T-helper 2 cell treated with Interferon-gamma antibody and Interleukin-4, amounts not matched to agents 5 μg/mL and 100 μg/mL, for 36 hours (primary cell): ENCODE measurements around the gene PIP5K1B.

Source experiments
- DNase-seq: peaks from one replicate; pipeline ENCODE4 v3.0.0; 2021; ENCODE audit warnings: low spot score
- H3K27ac Mint-ChIP-seq: one replicate; pipeline ENCODE4 v1.8.0; 2021; ENCODE audit warnings: mild to moderate bottlenecking, mixed read lengths
- H3K27me3 Mint-ChIP-seq: one replicate; pipeline ENCODE4 v1.8.0; 2021; ENCODE audit warnings: low read depth, mixed read lengths
- H3K36me3 Mint-ChIP-seq: one replicate; pipeline ENCODE4 v1.8.0; 2021; ENCODE audit warnings: low read depth, mixed read lengths
- H3K4me1 Mint-ChIP-seq: one replicate; pipeline ENCODE4 v1.8.0; 2021; ENCODE audit warnings: low read depth, mixed read lengths
- H3K4me3 Mint-ChIP-seq: one replicate; pipeline ENCODE4 v1.8.0; 2022; ENCODE audit warnings: mild to moderate bottlenecking, moderate library complexity, mixed read lengths
- H3K9me3 Mint-ChIP-seq: one replicate; pipeline ENCODE4 v1.8.0; 2021; ENCODE audit warnings: mixed read lengths

The PIP5K1B gene

DNA sequence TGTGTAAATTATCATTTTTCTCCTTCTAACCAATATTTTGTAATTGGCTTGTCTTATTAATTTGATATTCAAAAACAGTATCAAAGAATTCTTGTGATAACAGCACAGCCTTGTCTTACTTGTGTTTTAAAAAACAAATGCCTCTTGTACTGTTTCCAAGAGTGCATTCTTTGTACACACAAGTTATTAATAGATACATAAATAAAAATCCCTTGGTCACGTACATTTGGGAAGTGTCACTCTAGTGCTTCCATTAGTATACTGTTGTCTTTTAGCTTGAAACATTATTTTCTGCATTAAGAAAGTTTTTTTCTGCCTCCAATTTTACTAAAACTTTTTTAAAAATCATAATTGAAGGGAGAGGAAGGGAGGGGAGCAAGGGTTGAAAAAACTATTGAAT is 133.2 kb downstream of the PIP5K1B start:
- Mint-ChIP-seq H3K27me3 (no peaks in the 10 kb centered on the region), H3K4me3 (no peak overlapping the region), H3K36me3 (no peaks in the 10 kb centered on the region), H3K9me3 (no peaks in the 10 kb centered on the region), H3K27ac (no peak overlapping the region), H3K4me1 (no peaks in the 10 kb centered on the region)
- DNase-seq = no peak

DNA sequence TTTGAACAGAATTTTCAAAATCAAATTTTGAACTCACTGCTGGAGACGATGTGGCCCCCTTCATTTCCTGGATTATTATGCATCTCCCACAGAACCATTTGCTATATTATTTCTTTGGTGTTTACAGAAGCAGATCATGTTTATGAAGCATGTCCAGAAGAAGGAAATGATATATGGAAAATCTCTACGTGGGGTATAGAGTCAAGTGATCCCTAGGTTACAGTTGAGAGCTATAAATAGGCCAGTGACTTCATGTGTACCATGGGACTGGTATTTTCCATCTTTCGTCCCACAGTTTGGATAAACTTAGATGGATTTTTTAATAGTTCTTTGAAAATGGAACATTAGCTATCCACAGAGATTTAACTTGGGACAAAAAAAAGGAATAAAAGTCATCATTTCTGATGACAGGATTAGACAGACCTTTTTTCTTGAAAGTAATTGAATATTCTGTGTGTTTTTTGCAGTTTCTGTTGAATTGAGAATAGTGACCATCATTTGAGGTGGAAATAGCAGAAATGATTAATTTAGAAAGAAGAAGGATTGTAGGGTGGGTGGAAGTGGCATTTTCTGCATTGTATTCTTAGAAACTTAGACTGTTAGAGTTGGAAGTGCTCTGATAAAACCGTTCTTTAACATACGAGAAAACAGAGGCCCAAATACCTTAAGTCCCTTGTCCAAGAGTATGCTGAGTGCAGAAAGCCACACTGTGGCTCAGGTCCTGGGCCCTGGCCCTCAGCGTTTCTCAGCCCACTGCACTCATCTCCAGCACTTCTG is 136.4 kb downstream of the PIP5K1B start:
- H3K4me3 Mint-ChIP-seq = no peak overlapping the region
- H3K27me3 Mint-ChIP-seq = no peaks in the 10 kb centered on the region
- DNase-seq = no peak
- peaks cover 5% of the 10 kb centered on the region for H3K9me3 Mint-ChIP-seq
- no peak overlapping the region for H3K27ac Mint-ChIP-seq
- no peaks in the 10 kb centered on the region for H3K36me3 Mint-ChIP-seq
- H3K4me1 Mint-ChIP-seq = peaks cover 2% of the 10 kb centered on the region

GRCh38 chr9:68842568-68842967 is 137.5 kb downstream of the PIP5K1B start:
- Mint-ChIP-seq H3K27me3 (no peaks in the 10 kb centered on the region), H3K4me3 (no peak overlapping the region), H3K4me1 (peaks cover 2% of the 10 kb centered on the region), H3K9me3 (peaks cover 5% of the 10 kb centered on the region), H3K36me3 (no peaks in the 10 kb centered on the region), H3K27ac (no peak overlapping the region)
- no peak for DNase-seq

GRCh38 chr9:68843239-68843638 is 138.2 kb downstream of the PIP5K1B start:
- no peak for DNase-seq
- Mint-ChIP-seq H3K4me1 (peaks cover 2% of the 10 kb centered on the region), H3K4me3 (no peak overlapping the region), H3K9me3 (peaks cover 5% of the 10 kb centered on the region), H3K36me3 (no peaks in the 10 kb centered on the region), H3K27ac (no peak overlapping the region), H3K27me3 (no peaks in the 10 kb centered on the region)

- Mint-ChIP-seq H3K9me3 (peaks cover 5% of the 10 kb centered on the region), H3K27me3 (no peaks in the 10 kb centered on the region), H3K4me3 (no peak overlapping the region), H3K36me3 (no peaks in the 10 kb centered on the region), H3K27ac (no peak overlapping the region), H3K4me1 (peaks cover 2% of the 10 kb centered on the region)
- DNase-seq = no peak
Observed at GRCh38 chr9:68844157-68844556, 139.1 kb downstream of the PIP5K1B start.

GRCh38 chr9:68844631-68845612 is 139.9 kb downstream of the PIP5K1B start:
- no peak overlapping the region for H3K27ac Mint-ChIP-seq
- peaks cover 2% of the 10 kb centered on the region for H3K4me1 Mint-ChIP-seq
- no peaks in the 10 kb centered on the region for H3K27me3 Mint-ChIP-seq
- H3K36me3 Mint-ChIP-seq = no peaks in the 10 kb centered on the region
- peaks cover 5% of the 10 kb centered on the region for H3K9me3 Mint-ChIP-seq
- no peak for DNase-seq
- no peak overlapping the region for H3K4me3 Mint-ChIP-seq

DNA sequence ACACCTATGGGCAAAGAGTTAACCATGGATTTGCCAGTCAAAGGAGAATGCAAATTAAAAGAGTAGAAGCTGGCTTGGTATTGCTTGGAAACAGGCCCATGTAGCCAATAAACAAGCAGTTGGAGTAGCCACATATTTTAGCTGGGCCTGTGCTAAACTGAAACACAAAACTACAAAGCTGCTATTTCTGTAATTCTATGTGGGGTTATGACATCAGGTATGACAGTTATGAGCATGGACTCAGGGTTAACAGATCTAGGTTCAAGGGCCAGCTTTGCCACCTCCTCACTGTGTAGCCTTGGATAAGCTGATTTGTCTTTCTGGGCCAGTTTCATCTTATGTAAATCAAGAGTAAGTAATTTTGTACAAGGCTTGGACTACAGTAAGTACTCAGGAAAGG is 142.7 kb downstream of the PIP5K1B start:
- Mint-ChIP-seq H3K27ac (no peak overlapping the region), H3K9me3 (peaks cover 5% of the 10 kb centered on the region), H3K36me3 (no peaks in the 10 kb centered on the region), H3K4me1 (peaks cover 2% of the 10 kb centered on the region), H3K27me3 (no peaks in the 10 kb centered on the region), H3K4me3 (no peak overlapping the region)
- DNase-seq = no peak

- Mint-ChIP-seq H3K36me3 (no peaks in the 10 kb centered on the region), H3K9me3 (no peaks in the 10 kb centered on the region), H3K4me1 (no peaks in the 10 kb centered on the region), H3K27ac (no peak overlapping the region), H3K27me3 (no peaks in the 10 kb centered on the region), H3K4me3 (no peak overlapping the region)
- no peak for DNase-seq
Observed at GRCh38 chr9:68851657-68852056, 146.6 kb downstream of the PIP5K1B start.

DNA sequence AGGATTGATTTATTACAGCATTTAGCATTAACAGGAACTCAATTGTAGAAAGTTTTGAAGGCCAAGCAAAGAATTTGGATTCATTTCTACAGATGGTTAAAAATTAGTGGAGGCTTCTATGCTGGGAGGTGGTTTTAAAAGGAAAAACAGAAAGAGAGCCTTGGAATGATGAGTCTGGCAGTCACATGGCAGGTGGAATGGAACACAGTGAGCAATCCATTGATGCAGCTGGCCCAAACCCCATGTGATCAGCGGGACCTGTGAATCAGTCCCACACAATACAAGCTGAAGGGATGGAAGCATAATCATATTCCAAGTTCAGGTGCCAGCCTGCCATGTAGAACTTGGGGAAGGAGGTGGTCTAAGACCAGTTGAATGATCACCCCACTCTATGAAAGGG is 147.9 kb downstream of the PIP5K1B start:
- Mint-ChIP-seq H3K4me1 (peaks cover 1% of the 10 kb centered on the region), H3K27me3 (no peaks in the 10 kb centered on the region), H3K4me3 (no peak overlapping the region), H3K27ac (no peak overlapping the region), H3K36me3 (no peaks in the 10 kb centered on the region), H3K9me3 (no peaks in the 10 kb centered on the region)
- no peak for DNase-seq

- no peaks in the 10 kb centered on the region for H3K36me3 Mint-ChIP-seq
- no peaks in the 10 kb centered on the region for H3K27me3 Mint-ChIP-seq
- no peak overlapping the region for H3K27ac Mint-ChIP-seq
- H3K9me3 Mint-ChIP-seq = no peaks in the 10 kb centered on the region
- DNase-seq = no peak
- peaks cover 5% of the 10 kb centered on the region for H3K4me1 Mint-ChIP-seq
- H3K4me3 Mint-ChIP-seq = no peak overlapping the region
Observed at GRCh38 chr9:68859347-68859746, 154.3 kb downstream of the PIP5K1B start.

DNA sequence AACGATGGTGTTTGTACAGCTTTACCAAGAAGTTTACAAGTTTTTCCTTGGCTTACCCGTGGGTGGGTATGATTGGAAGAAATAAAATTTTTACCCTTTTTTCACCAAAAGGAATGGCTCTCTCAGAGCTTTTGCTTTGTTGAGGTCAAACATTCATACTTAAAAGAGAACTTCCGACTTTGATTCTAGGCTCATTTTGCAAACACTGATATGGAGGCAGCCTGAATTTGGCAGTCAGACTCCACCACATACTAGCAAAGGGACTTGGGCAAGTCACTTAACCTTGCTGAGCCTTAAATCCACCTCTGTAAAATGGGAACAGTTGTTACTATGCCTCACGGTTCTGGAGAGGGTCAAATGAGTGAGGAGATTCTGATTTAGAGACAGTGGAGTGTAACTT is 155.4 kb downstream of the PIP5K1B start:
- no peak overlapping the region for H3K4me3 Mint-ChIP-seq
- DNase-seq = no peak
- H3K4me1 Mint-ChIP-seq = peaks cover 5% of the 10 kb centered on the region
- H3K9me3 Mint-ChIP-seq = no peaks in the 10 kb centered on the region
- H3K27ac Mint-ChIP-seq = no peak overlapping the region
- no peaks in the 10 kb centered on the region for H3K27me3 Mint-ChIP-seq
- H3K36me3 Mint-ChIP-seq = no peaks in the 10 kb centered on the region

GRCh38 chr9:68861436-68861835 is 156.4 kb downstream of the PIP5K1B start:
- peaks cover 5% of the 10 kb centered on the region for H3K4me1 Mint-ChIP-seq
- no peak for DNase-seq
- H3K4me3 Mint-ChIP-seq = no peak overlapping the region
- no peaks in the 10 kb centered on the region for H3K27me3 Mint-ChIP-seq
- no peaks in the 10 kb centered on the region for H3K9me3 Mint-ChIP-seq
- peaks cover 2% of the 10 kb centered on the region for H3K36me3 Mint-ChIP-seq
- no peak overlapping the region for H3K27ac Mint-ChIP-seq

- no peaks in the 10 kb centered on the region for H3K27me3 Mint-ChIP-seq
- H3K36me3 Mint-ChIP-seq = peaks cover 2% of the 10 kb centered on the region
- H3K9me3 Mint-ChIP-seq = no peaks in the 10 kb centered on the region
- H3K27ac Mint-ChIP-seq = no peak overlapping the region
- H3K4me1 Mint-ChIP-seq = peaks cover 1% of the 10 kb centered on the region
- no peak for DNase-seq
- no peak overlapping the region for H3K4me3 Mint-ChIP-seq
Observed at GRCh38 chr9:68867066-68867465, 162.0 kb downstream of the PIP5K1B start.

DNA sequence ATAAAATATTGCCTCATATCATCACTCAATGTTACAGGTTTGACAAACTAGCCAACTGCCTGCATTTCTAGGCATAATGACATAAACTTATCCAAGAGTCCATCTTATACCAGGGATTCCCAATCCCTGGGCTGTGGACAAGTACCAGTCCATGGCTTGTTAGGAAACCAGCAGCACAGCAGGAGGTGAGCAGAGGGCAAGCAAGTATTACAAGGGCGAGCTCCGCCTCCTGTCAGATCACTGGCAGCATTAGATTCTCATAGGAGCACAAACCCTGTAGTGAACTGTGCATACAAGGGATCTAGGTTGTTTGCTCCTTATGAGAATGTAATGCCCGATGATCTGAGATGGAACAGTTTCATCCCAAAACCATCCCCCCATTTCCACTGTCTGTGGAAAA is 164.0 kb downstream of the PIP5K1B start:
- DNase-seq = no peak
- Mint-ChIP-seq H3K9me3 (no peaks in the 10 kb centered on the region), H3K27ac (no peak overlapping the region), H3K36me3 (peaks cover 2% of the 10 kb centered on the region), H3K4me1 (peaks cover 1% of the 10 kb centered on the region), H3K4me3 (no peak overlapping the region), H3K27me3 (no peaks in the 10 kb centered on the region)
